GM19452 (cell line): ENCODE results near the gene SPINK7.

Experiments used
- ATAC-seq: cut with Tn5 transposase; IDR thresholded peaks from one replicate; pipeline ENCODE4 v1.9.1; 2021; ENCODE audit not compliant: unreplicated experiment

SPINK7 gene

GRCh38 chr5:148343603-148344487 is 31.6 kb downstream of the SPINK7 start:
- no peak for ATAC-seq

DNA sequence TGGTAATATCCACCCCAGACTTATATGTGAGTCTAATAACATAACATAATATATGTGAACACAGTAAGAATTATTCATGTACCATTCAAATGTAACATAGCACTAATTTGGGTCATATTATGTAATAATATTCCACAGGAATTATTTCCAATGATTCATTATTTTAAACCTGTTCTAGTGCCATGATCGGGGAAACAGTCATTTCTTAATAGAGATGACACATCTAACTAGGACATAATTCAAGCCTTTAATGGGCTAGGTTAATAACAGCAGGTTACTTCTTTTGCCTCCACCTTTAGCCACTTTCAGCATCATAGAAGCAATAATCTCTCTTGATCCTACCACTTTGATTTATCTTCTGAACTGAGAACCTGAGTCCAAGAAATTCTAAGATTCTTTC is 35.5 kb downstream of the SPINK7 start:
- ATAC-seq = no peak

- no peak for ATAC-seq
Observed at GRCh38 chr5:148352696-148353095, 40.5 kb downstream of the SPINK7 start.

DNA sequence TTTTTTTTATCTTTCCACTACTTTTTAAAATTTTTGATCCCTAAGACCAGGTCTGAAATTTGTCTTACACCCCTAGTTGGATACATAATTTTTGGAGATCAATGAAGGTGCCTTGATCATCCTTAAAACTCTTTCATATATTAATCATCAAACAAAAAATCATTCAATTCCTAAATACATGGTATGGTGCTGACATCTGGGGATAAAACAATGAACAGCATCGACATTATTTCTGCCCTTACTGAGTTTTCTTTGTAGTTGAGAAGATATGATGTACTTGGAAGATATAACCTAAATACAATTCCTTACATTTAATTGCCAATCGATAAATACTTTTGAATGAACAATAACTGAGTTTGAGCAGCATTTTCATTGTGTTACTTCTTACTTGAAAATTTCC is 41.4 kb downstream of the SPINK7 start:
- no peak for ATAC-seq

- ATAC-seq = no peak
Observed at GRCh38 chr5:148364343-148364742, 52.1 kb downstream of the SPINK7 start.
